K562 (cell line): Measurements from ENCODE around the gene HDAC5. TPM values are rescaled to one million over a fixed set of nuclear protein-coding genes. Genes with fewer than 3 reads are reported as not detected.

ENCODE experiments used
- ATAC-seq: fragments of 200-7000 bp; cut with Tn5 transposase; 3 replicates; pipeline ENCODE4 v1.9.1; 2020; ENCODE audit warnings: moderate library complexity
- BruUV-seq: library from RNA; stranded (reverse); fragments of 400-500 nt; replicated peaks from 2 replicates; lab custom pipeline; 2021; lab: Mats Ljungman, UMichigan
- CTCF ChIA-PET: fragments of 300-600 bp; formaldehyde crosslinking; extraction: SDS; loops from one replicate; lab custom pipeline; 2021; ENCODE audit warnings: low intra/inter-chr PET ratio; lab: Yijun Ruan, JAX
- POLR2A ChIA-PET: fragments of 300-600, 350-650 bp; sonication (Branson Sonifier 250); formaldehyde crosslinking; extraction: SDS; loops from one replicate; lab custom pipeline; 2021; ENCODE audit warnings: antibody characterized with exemption, inconsistent platforms; lab: Yijun Ruan, JAX
- DNase-seq, 4 experiments: peaks; one replicate each; pipeline versions ENCODE4 v3.0.0 to v3.0.0-alpha.2; 2011 to 2018; ENCODE audit warnings: low spot score in 3 of 4, mixed read lengths in 3 of 4; ENCODE audit errors: extremely low read depth in 1 of 4
- FAIRE-seq: peaks from 2 replicates; lab custom pipeline; 2011; peaks lifted over from hg19 to GRCh38; lab: Jason Lieb, UNC
- H2AFZ ChIP-seq: 2 replicates; pipeline ENCODE4 v1.6.0; 2011; ENCODE audit warnings: low read depth, low read length, control low read depth, inconsistent platforms
- H3K27ac ChIP-seq: fragments of 200-600 bp; 3 replicates; pipeline ENCODE4 v1.8.0; 2011; ENCODE audit warnings: low read depth, mild to moderate bottlenecking, control low read depth, inconsistent platforms, low read length, moderate library complexity, mixed read lengths; ENCODE audit errors: extremely low read depth
- H3K27me3 ChIP-seq, 2 experiments: fragments of 300-600 bp in 1 of 2; 2 replicates in 1 of 2; 3 replicates in 1 of 2; pipeline versions ENCODE4 v1.6.0 to v1.8.0; 2011; ENCODE audit warnings: inconsistent platforms in 2 of 2, low read length in 2 of 2, mild to moderate bottlenecking in 1 of 2, mixed read lengths in 1 of 2, moderate library complexity in 1 of 2; ENCODE audit not compliant: control insufficient read depth in 2 of 2, insufficient read depth in 2 of 2
- H3K36me3 ChIP-seq: fragments of 300-600 bp; 3 replicates; pipeline ENCODE4 v1.8.0; 2011; ENCODE audit warnings: mild to moderate bottlenecking, low read length, inconsistent platforms; ENCODE audit not compliant: control insufficient read depth, insufficient read depth
- H3K4me1 ChIP-seq, 2 experiments: fragments of 200-600 bp in 1 of 2; replicated peaks in 1 of 2; 2 replicates in 1 of 2; 3 replicates in 1 of 2; pipeline versions ENCODE4 v1.5.1 to v1.8.0; 2011; ENCODE audit warnings: inconsistent platforms in 2 of 2, low read length in 2 of 2, mild to moderate bottlenecking in 1 of 2, mixed read lengths in 1 of 2, moderate library complexity in 1 of 2; ENCODE audit not compliant: control insufficient read depth in 2 of 2, insufficient read depth in 2 of 2
- H3K4me2 ChIP-seq: 2 replicates; pipeline ENCODE4 v1.6.1; 2011; ENCODE audit warnings: low read length, control low read depth, inconsistent platforms, mixed read lengths; ENCODE audit not compliant: insufficient read depth
- H3K4me3 ChIP-seq: fragments of 200-600 bp; sonication (generic), shearing (Covaris generic); 2 replicates; pipeline ENCODE4 v1.5.1; 2016; ENCODE audit warnings: control low read depth, inconsistent platforms
- H3K79me2 ChIP-seq: fragments of 200-600 bp; 3 replicates; pipeline ENCODE4 v1.8.0; 2011; ENCODE audit warnings: low read length, inconsistent platforms; ENCODE audit not compliant: control insufficient read depth, insufficient read depth
- H3K9ac ChIP-seq, 2 experiments: 2 replicates each; pipeline versions ENCODE4 v1.6.0 to v1.6.1; 2011; ENCODE audit warnings: low read depth in 2 of 2, low read length in 2 of 2, control low read depth in 1 of 2, inconsistent platforms in 1 of 2, mild to moderate bottlenecking in 1 of 2, mixed read lengths in 1 of 2; ENCODE audit not compliant: insufficient read depth in 1 of 2
- H3K9me1 ChIP-seq: one replicate; pipeline ENCODE4 v1.6.0; 2011; ENCODE audit warnings: inconsistent platforms, mild to moderate bottlenecking, low read length, moderate library complexity; ENCODE audit not compliant: control insufficient read depth, insufficient read depth
- H3K9me3 ChIP-seq: replicated peaks from 2 replicates; pipeline ENCODE4 v1.5.1; 2011; ENCODE audit warnings: low read depth, low read length, inconsistent platforms; ENCODE audit not compliant: control insufficient read depth, insufficient read depth
- H4K20me1 ChIP-seq: replicated peaks from 2 replicates; pipeline ENCODE4 v1.6.1; 2011; ENCODE audit warnings: low read length, inconsistent platforms, mixed read lengths; ENCODE audit not compliant: control insufficient read depth, insufficient read depth
- WGBS: fragments of 100-300 bp; shearing (Covaris generic); methylation state at CpG from one replicate; pipeline ENCODE4 v1.1.6; 2016; ENCODE audit warnings: low coverage, mixed read lengths; ENCODE audit not compliant: insufficient coverage; ENCODE audit errors: missing lambda C conversion rate; 5-methylcytosine and 5-hydroxymethylcytosine counted together
- in situ Hi-C: fragments of 300-500 bp; cut with MboI; formaldehyde crosslinking; loops from 4 replicates; pipeline ENCODE4 v1.15.0; 2018; ENCODE audit warnings: inconsistent platforms, mixed read lengths
- intact Hi-C: fragments of 100-400 bp; cut with micrococcal nuclease; formaldehyde crosslinking; loops from 2 replicates; pipeline ENCODE4 v1.14.2; 2022
- polyA plus RNA-seq, 8 experiments: library from polyadenylated mRNA; depleted of rRNA in 4 of 8; stranded (reverse) in 5 of 8; unstranded in 3 of 8; fragments of >200 nt; fragmentation: Nextera tagmentation in 2 of 8; fragmentation: Illumina TruSeq in 1 of 8; extraction: Ambion mirVana in 2 of 8; extraction: Trizol in 1 of 8; gene quantifications; 2 replicates each; pipeline versions ENCODE4 v1.2.1 to v1.2.3, GENCODE V29; 2011 to 2014; ENCODE audit warnings: inconsistent platforms in 1 of 8, missing spikeins in 1 of 8
- total RNA-seq, 7 experiments: library from RNA; depleted of rRNA in 6 of 7; stranded (reverse); fragments of >200 nt in 6 of 7; fragmentation: Illumina TruSeq in 2 of 7; extraction: Trizol in 2 of 7; gene quantifications; 2 replicates each; pipeline versions ENCODE4 v1.2.1 to v1.2.3, GENCODE V29; 2011 to 2021; ENCODE audit warnings: low replicate concordance in 1 of 7
- TF ChIP-seq, protein P1 (sequence below), 3 experiments: fragments of 200-800 bp in 1 of 3; sonication (Bioruptor generic) in 1 of 3; sonication (generic) in 1 of 3; formaldehyde crosslinking in 1 of 3; IDR thresholded peaks; 2 replicates each; pipeline versions ENCODE4 v1.6.1 to v1.8.0; 2016 to 2022; ENCODE audit warnings: mild to moderate bottlenecking in 2 of 3, missing compliant biosample characterization in 2 of 3, missing genetic modification characterization in 2 of 3, missing genetic modification reagents in 1 of 3
- TF ChIP-seq, protein P2 (sequence below): fragments of 250-450 bp; sonication (Bioruptor Pico); IDR thresholded peaks from 2 replicates; pipeline ENCODE4 v1.8.0; 2021; ENCODE audit warnings: moderate library complexity, mild to moderate bottlenecking, inconsistent platforms

Gene HDAC5
- total and polyA plus RNA-seq, 9 of the 15 experiments (the other 6 are each of a cell fraction or from before 2014, with no cell fraction given): 0.45 to 26.2 (median 16.4) TPM

DNA sequence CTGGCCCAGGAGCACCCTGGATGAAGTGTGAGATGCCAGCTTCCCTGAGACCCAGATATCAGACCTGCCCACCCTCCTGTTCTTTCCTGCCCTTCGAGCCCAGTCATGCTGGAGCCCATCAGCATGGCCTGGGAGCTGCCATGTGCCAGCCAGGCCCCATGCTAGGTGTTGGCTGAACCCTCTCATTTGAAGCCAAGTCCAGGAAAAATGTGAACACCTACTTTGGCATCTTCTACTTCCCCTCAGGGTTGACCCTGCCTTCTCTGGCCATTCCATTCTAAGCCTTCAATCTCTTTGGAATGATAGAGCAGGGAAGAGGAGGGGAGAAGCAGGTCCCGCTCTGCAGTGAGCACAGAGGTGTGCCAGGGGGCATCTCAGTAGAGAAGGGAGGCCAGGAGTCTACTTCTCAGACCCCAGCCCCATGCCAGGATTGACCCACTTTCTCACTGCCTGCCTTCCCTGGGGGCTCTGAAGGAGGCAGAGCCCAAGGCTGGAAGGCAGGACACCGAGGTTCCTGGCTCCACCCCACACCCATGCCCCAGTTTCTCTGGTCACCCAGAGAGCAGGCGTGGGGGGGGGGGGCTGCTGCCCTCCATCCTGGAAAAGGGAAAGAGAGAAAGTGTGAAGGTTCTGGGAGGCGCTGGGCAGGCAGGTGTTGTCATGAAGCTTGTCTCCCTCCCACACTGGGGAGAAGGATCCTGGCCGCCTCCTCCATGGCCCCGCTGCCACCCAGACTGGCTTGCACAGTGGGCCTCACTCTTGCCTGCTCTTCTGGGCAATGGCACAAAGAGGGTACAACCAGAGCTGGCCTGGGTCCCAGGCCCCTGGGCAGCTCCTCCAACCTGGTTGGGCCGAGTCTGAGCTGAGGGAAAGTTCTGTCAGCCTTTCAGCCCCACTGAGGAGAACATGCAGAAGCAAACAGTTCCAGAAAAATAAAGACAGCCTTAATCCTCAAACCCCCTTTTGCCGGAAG is 9.3 kb downstream of the HDAC5 start:
- peaks cover 5% of the 10 kb centered on the region; the same call in 1 of the 3 replicates for H3K79me2 ChIP-seq
- in situ Hi-C loops: no loop called here
- H3K9ac ChIP-seq: peak overlapping the region in 1 of 2 experiments; percentile 21; a peak in 1 of 4 replicates
- ChIA-PET POLR2A (interaction anchor here (0.6 to 5.8 kb wide), 5 partner anchors 8 to 510 kb away, joined by 3 to 49 read pairs (median 4); partner anchors contain the start of gene HDAC5), CTCF (interaction anchor here (0.6 kb wide), 1 partner anchor 97 kb away, joined by 4 read pairs; no protein-coding TSS in a partner anchor)
- WGBS: 64% methylated on average over 6 of the region's 9 CpGs
- H3K9me1 ChIP-seq: peaks cover 10% of the 10 kb centered on the region
- intact Hi-C loops: no loop called here
- TF ChIP-seq, protein P1, sequence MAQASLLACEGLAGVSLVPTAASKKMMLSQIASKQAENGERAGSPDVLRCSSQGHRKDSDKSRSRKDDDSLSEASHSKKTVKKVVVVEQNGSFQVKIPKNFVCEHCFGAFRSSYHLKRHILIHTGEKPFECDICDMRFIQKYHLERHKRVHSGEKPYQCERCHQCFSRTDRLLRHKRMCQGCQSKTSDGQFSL (CRISPR knock-in tag; IDR thresholded peaks at IDR 0.05): 0 out of 2 replicates have a peak, but pooled peaks have one; percentile 27
- TF ChIP-seq, protein P1 (tag; IDR thresholded peaks at IDR 0.05): no peak
- TF ChIP-seq, protein P2, sequence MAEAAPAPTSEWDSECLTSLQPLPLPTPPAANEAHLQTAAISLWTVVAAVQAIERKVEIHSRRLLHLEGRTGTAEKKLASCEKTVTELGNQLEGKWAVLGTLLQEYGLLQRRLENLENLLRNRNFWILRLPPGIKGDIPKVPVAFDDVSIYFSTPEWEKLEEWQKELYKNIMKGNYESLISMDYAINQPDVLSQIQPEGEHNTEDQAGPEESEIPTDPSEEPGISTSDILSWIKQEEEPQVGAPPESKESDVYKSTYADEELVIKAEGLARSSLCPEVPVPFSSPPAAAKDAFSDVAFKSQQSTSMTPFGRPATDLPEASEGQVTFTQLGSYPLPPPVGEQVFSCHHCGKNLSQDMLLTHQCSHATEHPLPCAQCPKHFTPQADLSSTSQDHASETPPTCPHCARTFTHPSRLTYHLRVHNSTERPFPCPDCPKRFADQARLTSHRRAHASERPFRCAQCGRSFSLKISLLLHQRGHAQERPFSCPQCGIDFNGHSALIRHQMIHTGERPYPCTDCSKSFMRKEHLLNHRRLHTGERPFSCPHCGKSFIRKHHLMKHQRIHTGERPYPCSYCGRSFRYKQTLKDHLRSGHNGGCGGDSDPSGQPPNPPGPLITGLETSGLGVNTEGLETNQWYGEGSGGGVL (CRISPR knock-in tag): no peak
- FAIRE-seq (no peak), DNase-seq (no peak), ATAC-seq (no peak)
- no peak overlapping the region for H3K27ac ChIP-seq
- peaks cover 15% of the 10 kb centered on the region; the same call in 1 of the 2 replicates for H4K20me1 ChIP-seq
- H3K4me1 ChIP-seq: peaks cover 26 to 66% of the 10 kb centered on the region in 2 experiments
- H2AFZ ChIP-seq: no peak overlapping the region
- H3K4me3 ChIP-seq: no peak overlapping the region
- H3K27me3 ChIP-seq: no peaks in the 10 kb centered on the region
- BruUV-seq: no TSS peak
- no peaks in the 10 kb centered on the region; the same call in 2 of the 3 replicates for H3K36me3 ChIP-seq
- H3K9me3 ChIP-seq: no peaks in the 10 kb centered on the region
- no peak overlapping the region for H3K4me2 ChIP-seq
